HEK293 (cell line): ENCODE data around the gene TMEM63B.

Source experiments
- CTCF ChIA-PET: fragments of 350-600 bp; formaldehyde crosslinking; extraction: SDS; loops from one replicate; lab custom pipeline; 2021; ENCODE audit warnings: antibody characterized with exemption; lab: Yijun Ruan, JAX
- POLR2A ChIA-PET: fragments of 300-600 bp; formaldehyde crosslinking; extraction: SDS; loops from one replicate; lab custom pipeline; 2020; ENCODE audit warnings: antibody characterized with exemption, inconsistent platforms; lab: Yijun Ruan, JAX
- H3K27ac ChIP-seq: fragments of 200-500 bp; sonication (Bioruptor generic); 2 replicates; pipeline ENCODE4 v1.5.1; 2014; ENCODE audit warnings: low read depth, low read length, control low read depth, inconsistent platforms; ENCODE audit errors: extremely low read depth
- H3K36me3 ChIP-seq, 2 experiments: fragments of 200-500 bp in 1 of 2; sonication (Bioruptor generic) in 1 of 2; 1 replicate in 1 of 2; 2 replicates in 1 of 2; pipeline ENCODE4 v1.5.1; 2014 to 2017; ENCODE audit warnings: inconsistent platforms in 2 of 2, low read length in 2 of 2; ENCODE audit not compliant: control insufficient read depth in 2 of 2, insufficient read depth in 1 of 2
- H3K4me1 ChIP-seq: fragments of 200-500 bp; sonication (Bioruptor generic); 2 replicates; pipeline ENCODE4 v1.5.1; 2014; ENCODE audit warnings: mild to moderate bottlenecking, low read length, inconsistent platforms; ENCODE audit not compliant: control insufficient read depth, insufficient read depth
- H3K4me3 ChIP-seq: 2 replicates; pipeline ENCODE4 v1.5.1; 2011; ENCODE audit warnings: low read depth, mild to moderate bottlenecking, control low read depth, low read length, moderate library complexity
- H3K9me3 ChIP-seq: fragments of 200-500 bp; sonication (Bioruptor generic); 2 replicates; pipeline ENCODE4 v1.5.1; 2014; ENCODE audit warnings: low read depth, low read length, inconsistent platforms; ENCODE audit not compliant: control insufficient read depth, insufficient read depth
- BCL11A ChIP-seq: fragments of 450-650 bp; formaldehyde crosslinking; IDR thresholded peaks from 2 replicates; pipeline ENCODE4 v1.5.1; 2016; ENCODE audit warnings: low read depth, missing biosample characterization, missing genetic modification characterization
- FEZF1 ChIP-seq: fragments of 450-650 bp; formaldehyde crosslinking; IDR thresholded peaks from 2 replicates; pipeline ENCODE4 v1.5.1; 2016; ENCODE audit warnings: missing biosample characterization, missing genetic modification characterization
- GLIS1 ChIP-seq: fragments of 450-650 bp; formaldehyde crosslinking; IDR thresholded peaks from 2 replicates; pipeline ENCODE4 v1.5.1; 2016; ENCODE audit warnings: missing biosample characterization, missing genetic modification characterization
- TRIM28 ChIP-seq: IDR thresholded peaks from 2 replicates; pipeline ENCODE4 v1.6.1; 2011; ENCODE audit warnings: low read length, control low read depth, borderline replicate concordance
- ZBTB26 ChIP-seq: fragments of 450-650 bp; formaldehyde crosslinking; optimal IDR thresholded peaks from 2 replicates; pipeline ENCODE3; 2016; ENCODE audit warnings: missing biosample characterization, mild to moderate bottlenecking, missing genetic modification characterization
- ZEB2 ChIP-seq: fragments of 450-650 bp; formaldehyde crosslinking; IDR thresholded peaks from 2 replicates; pipeline ENCODE4 v1.5.1; 2016; ENCODE audit warnings: missing biosample characterization, missing genetic modification characterization
- ZNF133 ChIP-seq: fragments of 450-650 bp; formaldehyde crosslinking; IDR thresholded peaks from 2 replicates; pipeline ENCODE4 v1.5.1; 2016; ENCODE audit warnings: missing biosample characterization, missing genetic modification characterization
- ZNF350 ChIP-seq: fragments of 450-650 bp; formaldehyde crosslinking; IDR thresholded peaks from 2 replicates; pipeline ENCODE4 v1.5.0; 2017; ENCODE audit warnings: missing biosample characterization, mild to moderate bottlenecking, missing genetic modification characterization
- ZNF354C ChIP-seq: fragments of 450-650 bp; formaldehyde crosslinking; IDR thresholded peaks from 2 replicates; pipeline ENCODE4 v1.5.1; 2016; ENCODE audit warnings: missing biosample characterization, missing genetic modification characterization, low read depth, borderline replicate concordance
- ZNF37A ChIP-seq: fragments of 450-650 bp; IDR thresholded peaks from 2 replicates; pipeline ENCODE4 v1.5.1; 2018; ENCODE audit warnings: missing biosample characterization, missing genetic modification characterization
- ZNF398 ChIP-seq: fragments of 450-650 bp; formaldehyde crosslinking; IDR thresholded peaks from 2 replicates; pipeline ENCODE4 v1.5.1; 2017; ENCODE audit warnings: missing biosample characterization, missing genetic modification characterization
- ZNF530 ChIP-seq: fragments of 450-650 bp; formaldehyde crosslinking; IDR thresholded peaks from 2 replicates; pipeline ENCODE4 v1.5.1; 2016; ENCODE audit warnings: low read depth, missing biosample characterization, missing genetic modification characterization
- ZNF555 ChIP-seq: fragments of 450-650 bp; formaldehyde crosslinking; conservative IDR thresholded peaks from 2 replicates; pipeline ENCODE4 v1.5.1; 2017; ENCODE audit warnings: missing biosample characterization, mild to moderate bottlenecking, missing genetic modification characterization, inconsistent platforms
- ZNF600 ChIP-seq: fragments of 450-650 bp; formaldehyde crosslinking; IDR thresholded peaks from 2 replicates; pipeline ENCODE4 v1.5.1; 2016; ENCODE audit warnings: missing biosample characterization, missing genetic modification characterization
- ZNF621 ChIP-seq: fragments of 450-650 bp; formaldehyde crosslinking; IDR thresholded peaks from 2 replicates; pipeline ENCODE4 v1.5.1; 2017; ENCODE audit warnings: missing biosample characterization, missing genetic modification characterization
- ZNF623 ChIP-seq: fragments of 450-650 bp; formaldehyde crosslinking; IDR thresholded peaks from 2 replicates; pipeline ENCODE4 v1.5.1; 2016; ENCODE audit warnings: missing biosample characterization, missing genetic modification characterization
- ZNF626 ChIP-seq: fragments of 450-650 bp; sonication (Bioruptor Pico); formaldehyde crosslinking; IDR thresholded peaks from 2 replicates; pipeline ENCODE4 v1.5.1; 2018; ENCODE audit warnings: missing biosample characterization, missing genetic modification characterization, inconsistent platforms
- ZNF664 ChIP-seq: fragments of 450-650 bp; formaldehyde crosslinking; IDR thresholded peaks from 2 replicates; pipeline ENCODE4 v1.5.1; 2016; ENCODE audit warnings: missing biosample characterization, missing genetic modification characterization
- TF ChIP-seq, protein P1 (sequence below): fragments of 450-650 bp; formaldehyde crosslinking; IDR thresholded peaks from 2 replicates; pipeline ENCODE4 v1.5.1; 2016; ENCODE audit warnings: missing biosample characterization, missing genetic modification characterization, low read depth
- TF ChIP-seq, protein P2 (sequence below): fragments of 450-650 bp; formaldehyde crosslinking; IDR thresholded peaks from 2 replicates; pipeline ENCODE4 v1.5.1; 2016; ENCODE audit warnings: missing biosample characterization, missing genetic modification characterization

Gene TMEM63B

GRCh38 chr6:44149369-44150012 lies 22.1 kb downstream of the TMEM63B start:
- no peak overlapping the region for H3K27ac ChIP-seq
- H3K36me3 ChIP-seq: peaks cover 12 to 59% of the 10 kb centered on the region in 2 experiments; a peak in 2 of 3 replicates
- no peak overlapping the region for H3K4me3 ChIP-seq
- POLR2A ChIA-PET: interaction anchor here (0.6 to 1.3 kb wide), 2 partner anchors 16 to 22 kb away, joined by 3 to 6 read pairs; partner anchors contain the start of genes MRPL14 and TMEM63B
- CTCF ChIA-PET: interaction anchor here (1.0 to 4.4 kb wide), 4 partner anchors 12 to 56 kb away, joined by 3 to 35 read pairs (median 28); no protein-coding TSS in a partner anchor
- no peaks in the 10 kb centered on the region for H3K4me1 ChIP-seq
- TF ChIP-seq ZNF664 (tag by site-specific recombination) (peak; percentile 52; the same call in 1 of the 2 replicates), BCL11A (tag by site-specific recombination) (no peak)
- H3K9me3 ChIP-seq: no peaks in the 10 kb centered on the region

DNA sequence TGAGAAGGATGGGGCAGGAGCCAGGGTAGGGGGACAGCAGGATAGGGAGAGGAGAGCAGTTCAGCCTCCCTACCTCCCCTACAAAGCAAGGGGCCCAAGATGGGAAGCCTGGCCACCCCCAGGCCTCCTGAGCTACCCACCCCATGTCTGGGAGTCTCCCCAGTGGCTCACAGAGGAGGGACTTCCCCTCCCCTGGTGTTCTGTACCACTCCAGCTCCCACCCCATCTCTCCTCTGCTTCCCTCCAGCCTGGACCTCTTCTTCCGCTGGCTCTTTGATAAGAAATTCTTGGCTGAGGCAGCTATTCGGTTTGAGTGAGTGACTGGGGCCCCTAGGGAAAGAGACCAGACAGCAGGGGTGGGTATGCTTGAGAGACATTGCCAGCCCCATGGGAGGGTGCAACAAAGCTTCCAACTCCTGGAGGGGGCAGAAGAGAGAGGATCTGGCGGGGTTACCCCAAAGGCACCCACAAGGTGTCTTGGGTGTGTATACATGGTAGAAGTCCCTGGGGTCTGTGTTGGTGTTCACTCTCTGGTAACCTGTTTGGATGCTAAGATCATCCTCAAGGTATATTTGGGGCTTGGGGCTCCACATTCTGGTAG lies 23.1 kb downstream of the TMEM63B start:
- ChIA-PET POLR2A (interaction anchor here (0.6 kb wide), 1 partner anchor 17 kb away, joined by 3 read pairs; no protein-coding TSS in a partner anchor), CTCF (interaction anchor here (1.0 to 4.4 kb wide), 5 partner anchors 11 to 56 kb away, joined by 3 to 35 read pairs (median 27); no protein-coding TSS in a partner anchor)
- Histone ChIP-seq H3K4me1 (no peaks in the 10 kb centered on the region), H3K27ac (no peak overlapping the region), H3K9me3 (no peaks in the 10 kb centered on the region), H3K4me3 (no peak overlapping the region), H3K36me3 (peaks cover 5 to 59% of the 10 kb centered on the region in 2 experiments; a peak in 2 of 3 replicates)
- no peak for TF ChIP-seq ZBTB26 (tag by site-specific recombination)
- peak; percentile 59 for TF ChIP-seq ZNF398 (tag by site-specific recombination)
- no peak for TF ChIP-seq ZNF37A (tag by site-specific recombination)
- peak; percentile 34; the same call in 1 of the 2 replicates for TF ChIP-seq GLIS1
- no peak for TF ChIP-seq BCL11A (tag by site-specific recombination)
- TF ChIP-seq, protein P1, sequence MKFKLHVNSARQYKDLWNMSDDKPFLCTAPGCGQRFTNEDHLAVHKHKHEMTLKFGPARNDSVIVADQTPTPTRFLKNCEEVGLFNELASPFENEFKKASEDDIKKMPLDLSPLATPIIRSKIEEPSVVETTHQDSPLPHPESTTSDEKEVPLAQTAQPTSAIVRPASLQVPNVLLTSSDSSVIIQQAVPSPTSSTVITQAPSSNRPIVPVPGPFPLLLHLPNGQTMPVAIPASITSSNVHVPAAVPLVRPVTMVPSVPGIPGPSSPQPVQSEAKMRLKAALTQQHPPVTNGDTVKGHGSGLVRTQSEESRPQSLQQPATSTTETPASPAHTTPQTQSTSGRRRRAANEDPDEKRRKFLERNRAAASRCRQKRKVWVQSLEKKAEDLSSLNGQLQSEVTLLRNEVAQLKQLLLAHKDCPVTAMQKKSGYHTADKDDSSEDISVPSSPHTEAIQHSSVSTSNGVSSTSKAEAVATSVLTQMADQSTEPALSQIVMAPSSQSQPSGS (tag by site-specific recombination): no peak
- TF ChIP-seq ZNF600 (tag by site-specific recombination): no peak

DNA sequence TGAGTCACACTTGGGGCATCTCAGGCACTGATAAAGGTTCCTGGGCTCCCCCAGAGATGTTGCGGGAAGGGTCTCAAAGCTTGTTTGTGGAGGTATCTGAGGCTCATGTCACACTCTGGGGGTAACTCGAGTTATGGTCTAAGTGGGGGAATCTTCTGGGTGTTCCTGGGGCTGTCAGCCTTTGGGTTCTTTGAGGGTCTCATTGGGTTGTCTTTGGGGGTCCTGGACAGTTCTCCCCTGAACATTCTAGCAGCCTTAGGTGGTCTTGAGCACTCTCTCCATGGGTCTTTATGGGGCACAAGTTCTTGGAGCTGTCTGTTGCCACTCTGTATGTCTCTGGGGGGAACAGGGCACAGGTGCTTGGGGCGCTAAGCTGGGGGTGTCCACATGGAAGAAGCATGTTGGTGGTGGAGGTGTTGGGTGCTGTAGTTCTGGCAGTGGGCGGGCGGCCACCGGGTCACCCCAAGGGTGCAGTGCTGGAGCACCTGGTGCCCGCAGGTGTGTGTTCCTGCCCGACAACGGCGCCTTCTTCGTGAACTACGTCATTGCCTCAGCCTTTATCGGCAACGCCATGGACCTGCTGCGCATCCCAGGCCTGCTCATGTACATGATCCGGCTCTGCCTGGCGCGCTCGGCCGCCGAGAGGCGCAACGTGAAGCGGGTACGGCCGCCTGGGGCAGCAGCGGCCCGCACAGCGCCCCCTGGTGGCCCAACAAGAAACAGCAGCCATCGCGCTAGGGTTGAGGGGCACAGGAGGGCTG lies 24.2 kb downstream of the TMEM63B start:
- ChIA-PET CTCF (interaction anchor here (0.6 to 4.4 kb wide), 19 partner anchors 8 to 437 kb away, joined by 3 to 35 read pairs (median 4); partner anchors contain the start of gene SLC35B2), POLR2A (no interaction called here)
- Histone ChIP-seq H3K9me3 (no peaks in the 10 kb centered on the region), H3K4me3 (no peak overlapping the region), H3K36me3 (peaks cover 0 to 51% of the 10 kb centered on the region in 2 experiments; a peak in 1 of 3 replicates), H3K4me1 (no peaks in the 10 kb centered on the region), H3K27ac (no peak overlapping the region)
- TF ChIP-seq GLIS1 (peak; percentile 22; the same call in 1 of the 2 replicates), ZNF350 (no peak), FEZF1 (tag by site-specific recombination) (no peak), TRIM28 (peak; percentile 76; the same call in 1 of the 2 replicates), ZEB2 (tag by site-specific recombination) (peak; percentile 72), ZNF133 (tag by site-specific recombination) (no peak), ZNF626 (tag by site-specific recombination) (no peak), ZNF354C (tag by site-specific recombination) (no peak), ZNF621 (tag by site-specific recombination) (no peak), ZNF623 (tag by site-specific recombination) (no peak), ZNF555 (tag by site-specific recombination) (no peak), ZNF530 (tag by site-specific recombination) (no peak)
- TF ChIP-seq, protein P2, sequence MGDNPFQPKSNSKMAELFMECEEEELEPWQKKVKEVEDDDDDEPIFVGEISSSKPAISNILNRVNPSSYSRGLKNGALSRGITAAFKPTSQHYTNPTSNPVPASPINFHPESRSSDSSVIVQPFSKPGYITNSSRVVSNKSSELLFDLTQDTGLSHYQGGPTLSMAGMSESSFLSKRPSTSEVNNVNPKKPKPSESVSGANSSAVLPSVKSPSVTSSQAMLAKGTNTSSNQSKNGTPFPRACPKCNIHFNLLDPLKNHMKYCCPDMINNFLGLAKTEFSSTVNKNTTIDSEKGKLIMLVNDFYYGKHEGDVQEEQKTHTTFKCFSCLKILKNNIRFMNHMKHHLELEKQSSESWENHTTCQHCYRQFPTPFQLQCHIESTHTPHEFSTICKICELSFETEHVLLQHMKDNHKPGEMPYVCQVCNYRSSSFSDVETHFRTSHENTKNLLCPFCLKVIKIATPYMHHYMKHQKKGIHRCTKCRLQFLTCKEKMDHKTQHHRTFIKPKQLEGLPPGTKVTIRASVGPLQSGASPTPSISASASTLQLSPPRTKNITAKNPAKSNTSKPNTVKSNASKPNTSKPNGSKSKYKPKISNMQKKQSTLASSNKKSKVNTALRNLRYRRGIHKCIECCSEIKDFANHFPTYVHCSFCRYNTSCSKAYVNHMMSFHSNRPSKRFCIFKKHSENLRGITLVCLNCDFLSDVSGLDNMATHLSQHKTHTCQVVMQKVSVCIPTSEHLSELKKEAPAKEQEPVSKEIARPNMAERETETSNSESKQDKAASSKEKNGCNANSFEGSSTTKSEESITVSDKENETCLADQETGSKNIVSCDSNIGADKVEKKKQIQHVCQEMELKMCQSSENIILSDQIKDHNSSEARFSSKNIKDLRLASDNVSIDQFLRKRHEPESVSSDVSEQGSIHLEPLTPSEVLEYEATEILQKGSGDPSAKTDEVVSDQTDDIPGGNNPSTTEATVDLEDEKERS (tag by site-specific recombination): no peak
